ENCODE measurements around the gene FAM20A.

FAM20A gene

DNA sequence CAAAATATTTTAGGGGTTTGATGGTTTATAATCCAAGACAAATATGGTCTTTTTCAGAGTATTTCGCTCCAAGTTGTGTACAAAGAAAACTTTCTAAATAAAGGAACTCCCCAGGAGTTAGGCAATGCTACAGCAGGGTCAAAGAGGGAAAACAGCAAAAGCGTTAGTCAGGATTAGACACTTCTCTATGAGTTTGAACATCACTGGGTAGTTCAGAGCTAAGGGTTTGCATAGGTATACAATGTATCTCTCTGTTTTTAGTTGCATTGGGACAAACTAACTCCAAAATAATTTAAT, 34.8 kb downstream of the FAM20A start:
- no peak for DNase-seq (ENCODE audit: low read depth, low spot score)

DNA sequence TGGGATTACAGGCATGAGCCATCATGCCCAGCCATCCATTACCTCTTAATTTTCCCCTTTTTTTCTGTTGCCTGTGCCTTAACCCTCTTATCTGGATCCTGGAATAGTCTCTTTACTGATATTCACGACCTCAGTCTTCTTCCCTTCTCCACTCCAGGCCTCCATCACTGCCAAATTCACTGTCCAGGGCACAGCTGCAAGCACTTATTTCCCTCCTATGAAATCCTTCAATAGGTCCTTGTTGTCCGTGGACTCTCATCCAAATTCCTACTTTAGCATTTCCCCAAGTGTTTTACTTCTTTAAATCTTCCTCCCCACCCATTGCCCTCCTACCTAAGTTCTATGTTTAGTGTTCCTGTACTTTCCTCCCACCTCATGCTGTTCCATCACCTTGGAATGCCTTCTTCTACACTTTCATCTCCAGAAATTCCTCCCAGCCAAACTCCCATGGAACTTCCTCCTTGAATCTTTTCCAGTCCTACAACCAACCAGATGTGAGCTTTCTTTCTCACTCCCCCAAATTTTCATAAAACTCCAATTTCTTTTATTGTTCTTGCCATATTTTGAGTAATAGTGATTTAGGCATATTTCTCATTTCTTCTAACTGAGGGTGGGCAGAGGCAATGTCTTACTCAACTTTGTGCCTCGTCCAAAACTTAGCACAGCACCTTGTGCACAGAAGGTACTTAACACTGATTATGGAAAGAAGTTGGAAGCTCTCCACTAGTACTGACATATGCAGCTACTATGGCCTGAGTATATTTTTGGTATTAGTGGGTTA, 35.3 kb downstream of the FAM20A start:
- DNase-seq (ENCODE audit: low read depth, low spot score): no peak

DNA sequence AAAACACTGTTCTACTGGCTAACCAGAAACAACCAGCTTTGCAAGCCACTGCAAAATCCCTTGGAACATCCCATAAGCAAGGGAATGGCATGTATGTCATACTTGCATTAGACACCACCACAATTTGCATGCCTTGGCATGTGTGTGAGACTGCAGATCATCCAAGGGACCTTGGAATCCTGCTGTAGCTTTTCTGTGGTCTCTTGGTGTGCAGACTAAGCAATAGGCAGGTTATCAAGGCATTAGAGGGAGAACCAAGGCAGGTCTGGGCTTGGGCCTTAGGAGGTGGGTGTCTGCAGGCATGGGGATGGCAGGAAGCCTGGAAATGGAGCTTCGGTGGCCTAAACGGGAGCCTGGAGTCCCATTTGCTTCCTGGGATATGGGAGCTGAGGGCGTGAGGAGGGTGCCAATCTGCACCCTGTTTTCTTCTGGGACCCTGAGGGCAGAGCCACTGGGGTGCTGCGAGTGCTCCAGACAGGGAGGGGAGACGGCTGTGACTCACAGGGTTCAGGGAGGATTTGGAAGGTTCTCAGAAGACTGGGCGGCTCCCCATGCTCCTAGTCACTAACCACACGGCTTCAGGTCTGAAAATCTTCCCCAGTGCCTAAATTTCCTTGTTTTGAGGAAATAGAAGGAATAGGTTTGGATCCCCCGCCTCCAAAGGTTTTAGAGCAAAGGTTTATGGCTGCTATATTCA, 36.6 kb downstream of the FAM20A start:
- DNase-seq (ENCODE audit: low read depth, low spot score): no peak

DNA sequence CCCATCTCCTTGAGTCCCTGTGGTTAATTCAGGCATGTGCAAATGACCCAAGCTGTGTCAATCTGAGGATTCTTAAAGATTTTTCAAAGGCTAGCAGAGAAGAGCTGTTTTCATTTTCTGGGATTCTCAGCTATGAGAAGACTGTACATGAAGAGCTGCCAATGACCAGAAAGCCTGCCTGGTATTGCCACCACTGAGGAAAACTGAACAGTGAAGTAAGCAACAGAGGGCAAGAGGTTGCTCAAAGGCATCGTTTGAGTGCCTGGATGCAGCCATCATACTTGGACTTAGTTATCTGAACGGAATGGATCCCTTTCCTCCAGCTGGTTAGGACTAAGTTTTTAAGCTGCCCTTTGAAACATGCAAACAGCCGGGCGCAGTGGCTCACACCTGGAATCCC, 38.4 kb downstream of the FAM20A start:
- DNase-seq (ENCODE audit: low read depth, low spot score): no peak

GRCh38 chr17:68560966-68561720, 40.0 kb downstream of the FAM20A start:
- no peak for DNase-seq (ENCODE audit: low read depth, low spot score)

- no peak for DNase-seq (ENCODE audit: low read depth, low spot score)
Observed at GRCh38 chr17:68559316-68559715, 41.9 kb downstream of the FAM20A start.

DNA sequence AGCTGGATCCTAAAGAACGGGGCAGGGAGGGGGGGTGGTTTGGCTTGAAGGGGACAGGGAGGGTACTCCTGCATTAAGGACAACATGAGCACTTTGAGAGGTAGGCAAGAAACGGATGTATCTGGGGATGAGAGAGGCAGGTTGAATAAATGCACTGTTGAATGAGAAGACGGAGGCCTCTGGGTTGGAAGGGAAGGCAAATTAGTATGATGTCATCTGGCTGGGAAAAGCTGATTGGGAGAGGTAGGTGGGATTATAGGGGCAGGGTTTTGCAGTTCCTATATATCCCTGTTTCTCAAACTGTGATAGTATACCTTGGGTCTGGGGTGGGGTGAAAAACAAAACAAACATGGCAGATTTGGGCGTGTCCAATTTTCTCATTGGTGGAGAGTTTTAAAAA, 44.6 kb downstream of the FAM20A start:
- no peak for DNase-seq (ENCODE audit: low read depth, low spot score)

GRCh38 chr17:68544111-68544915, 56.9 kb downstream of the FAM20A start:
- no peak for DNase-seq (ENCODE audit: low read depth, low spot score)

GRCh38 chr17:68542698-68543463, 58.3 kb downstream of the FAM20A start:
- DNase-seq (ENCODE audit: low read depth, low spot score): no peak

- DNase-seq (ENCODE audit: low read depth, low spot score): no peak
Observed at GRCh38 chr17:68541816-68542215, 59.4 kb downstream of the FAM20A start.

GRCh38 chr17:68540981-68541380, 60.2 kb downstream of the FAM20A start:
- DNase-seq (ENCODE audit: low read depth, low spot score): no peak

- no peak for DNase-seq (ENCODE audit: low read depth, low spot score)
Observed at GRCh38 chr17:68539548-68540467, 61.4 kb downstream of the FAM20A start.

- DNase-seq (ENCODE audit: low read depth, low spot score): no peak
Observed at GRCh38 chr17:68535922-68536321, 65.2 kb downstream of the FAM20A start.

DNA sequence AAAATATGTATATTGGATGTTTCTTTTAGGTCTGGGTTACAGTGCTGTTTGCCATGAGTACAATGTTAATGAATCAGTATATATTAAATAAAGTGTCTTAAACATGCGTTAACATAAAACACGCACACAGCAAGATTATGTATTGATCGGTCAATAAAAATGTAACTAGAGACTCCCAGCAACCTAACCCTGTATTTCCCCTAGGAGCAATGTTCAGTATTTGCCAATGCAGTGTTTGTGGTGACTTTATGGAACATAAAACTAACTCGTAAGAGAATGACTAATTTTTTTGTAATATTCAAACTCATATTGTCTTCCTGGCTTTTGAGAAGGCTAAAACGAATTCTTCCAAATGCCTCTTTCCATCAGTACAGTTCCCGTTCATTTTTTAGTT, 66.5 kb downstream of the FAM20A start:
- DNase-seq (ENCODE audit: low read depth, low spot score): no peak

DNA sequence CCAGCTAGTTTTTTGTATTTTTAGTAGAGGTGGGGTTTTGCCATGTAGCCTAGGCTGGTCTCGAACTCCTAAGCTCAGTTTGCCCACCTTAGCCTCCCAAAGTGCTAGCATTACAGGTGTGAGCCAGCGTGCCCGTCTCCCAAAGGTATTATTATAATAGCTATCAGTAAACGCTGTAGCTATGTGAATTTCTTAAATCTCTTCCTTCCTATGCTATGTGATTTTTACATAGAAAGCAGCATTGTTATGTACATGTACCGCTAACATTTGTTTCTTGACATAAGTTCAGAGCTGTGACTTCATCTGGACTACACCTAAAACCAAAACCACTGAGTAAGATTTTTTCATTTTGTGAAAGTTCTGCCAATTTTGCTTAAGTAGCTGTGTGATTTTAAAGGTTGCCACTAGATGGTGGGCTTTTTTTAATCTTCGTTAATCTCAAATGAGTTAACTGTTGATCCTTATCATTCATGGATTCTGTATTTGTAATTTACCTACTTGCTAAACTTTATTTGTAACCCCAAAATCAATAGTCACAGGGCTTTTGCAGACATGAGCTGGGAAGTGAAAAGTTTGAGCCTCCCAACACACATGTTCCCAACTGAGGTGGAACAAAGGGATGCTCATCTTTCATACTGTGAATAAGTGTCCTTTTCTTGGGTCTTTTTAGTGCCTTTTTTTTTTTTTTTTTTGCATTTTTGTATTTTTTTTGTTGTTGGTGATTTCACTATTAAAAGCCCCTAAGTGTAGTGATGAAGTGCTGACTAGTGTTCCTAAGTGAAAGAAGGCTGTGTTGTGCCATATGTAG, 67.1 kb downstream of the FAM20A start:
- no peak for DNase-seq (ENCODE audit: low read depth, low spot score)

- no peak for DNase-seq (ENCODE audit: low read depth, low spot score)
Observed at GRCh38 chr17:68532826-68533225, 68.3 kb downstream of the FAM20A start.

- DNase-seq (ENCODE audit: low read depth, low spot score): no peak
Observed at GRCh38 chr17:68531252-68531651, 69.9 kb downstream of the FAM20A start.

- DNase-seq (ENCODE audit: low read depth, low spot score): no peak
Observed at GRCh38 chr17:68527314-68527713, 73.9 kb downstream of the FAM20A start.

DNA sequence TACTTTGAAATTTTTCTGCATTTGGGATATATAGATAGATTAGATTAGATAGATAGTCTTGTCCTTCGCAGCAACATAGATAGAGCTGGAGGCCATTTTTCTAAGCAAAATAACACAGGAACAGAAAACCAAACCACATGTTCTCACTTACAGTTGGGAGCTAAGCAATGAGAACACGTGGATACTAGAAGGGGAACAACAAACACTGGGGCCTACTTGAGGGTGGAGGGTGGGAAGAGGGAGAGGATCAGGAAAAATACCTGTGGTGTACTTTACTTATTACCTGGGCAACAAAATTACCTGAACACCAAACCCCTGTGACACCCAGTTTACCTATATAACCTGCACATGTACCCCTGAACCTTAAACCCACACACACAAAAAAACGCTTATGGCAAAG, 74.6 kb downstream of the FAM20A start:
- no peak for DNase-seq (ENCODE audit: low read depth, low spot score)

Data from activated CD4-positive, CD25-positive, alpha-beta regulatory T cell treated with anti-CD3 and anti-CD28 coated beads, Interleukin-2, amount 50 U/mL, for 16 hours (primary cell).